GM18909 (cell line): ENCODE results near the gene KRTAP4-12.
"Not testable (repeated sequence)": the region's sequence is repeated elsewhere in the genome, so short reads cannot be mapped to it uniquely, and the experiment has no call there.

Experiments
- ATAC-seq: cut with Tn5 transposase; IDR thresholded peaks from one replicate; pipeline ENCODE4 v1.9.1; 2021; ENCODE audit warnings: mild to moderate bottlenecking; ENCODE audit not compliant: unreplicated experiment, poor library complexity

Gene KRTAP4-12

GRCh38 chr17:41098481-41098880, 25.5 kb downstream of the KRTAP4-12 start:
- ATAC-seq, result no peak

GRCh38 chr17:41098042-41098441, 25.9 kb downstream of the KRTAP4-12 start, which contains the start of gene KRTAP4-8:
KRTAP4-8 (minus strand) TSS chr17:41098142; CDS start chr17:41098084, 58 bp downstream.
- ATAC-seq, result no peak

DNA sequence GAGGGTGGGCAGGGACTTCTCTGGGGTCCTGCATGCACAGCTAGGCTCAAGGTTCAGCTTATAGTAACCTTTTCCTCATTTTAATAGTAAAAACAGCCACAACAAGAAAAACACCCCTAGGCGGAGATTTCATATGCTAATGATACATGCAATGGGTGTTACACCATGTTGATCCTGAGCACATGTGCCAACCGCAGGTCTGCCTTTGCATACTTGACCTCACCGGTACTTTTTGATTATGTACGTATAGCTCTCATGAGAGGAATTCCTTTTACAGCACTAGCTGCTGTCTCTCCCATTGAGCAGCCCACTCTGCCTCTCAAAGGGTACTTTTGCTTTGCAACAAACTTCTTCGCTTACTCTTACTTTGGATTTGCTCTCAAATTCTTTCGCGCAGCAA, 27.9 kb downstream of the KRTAP4-12 start:
- no peak for ATAC-seq

DNA sequence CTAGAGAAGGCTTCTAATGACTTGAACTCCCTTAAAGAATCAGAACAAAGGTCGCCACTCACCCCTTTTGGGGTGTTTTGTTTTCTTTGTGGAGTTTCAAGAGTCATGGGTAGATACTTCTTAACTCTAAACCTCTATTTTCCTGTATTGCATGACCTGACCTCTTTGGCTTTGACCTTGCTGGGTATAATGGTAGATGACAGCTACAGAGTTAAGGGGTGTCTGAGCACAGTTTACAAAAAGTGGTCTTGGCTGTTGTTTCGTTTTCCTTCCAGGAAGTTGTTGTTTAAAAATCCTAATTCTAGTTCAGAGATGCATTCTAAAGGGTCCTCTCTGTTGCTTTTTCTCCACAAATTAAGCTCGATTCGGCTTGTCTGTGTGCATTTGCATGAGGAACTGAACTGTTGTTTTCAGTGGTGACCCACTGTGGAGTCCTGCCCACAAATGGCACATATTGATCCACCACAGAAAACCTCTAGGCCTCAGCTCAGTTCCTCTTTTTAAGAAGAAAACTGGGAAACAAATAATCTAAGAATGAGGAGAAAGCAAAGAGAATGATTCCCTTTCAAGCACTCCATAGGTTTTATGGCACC, 35.1 kb downstream of the KRTAP4-12 start:
- not testable (repeated sequence) for ATAC-seq

DNA sequence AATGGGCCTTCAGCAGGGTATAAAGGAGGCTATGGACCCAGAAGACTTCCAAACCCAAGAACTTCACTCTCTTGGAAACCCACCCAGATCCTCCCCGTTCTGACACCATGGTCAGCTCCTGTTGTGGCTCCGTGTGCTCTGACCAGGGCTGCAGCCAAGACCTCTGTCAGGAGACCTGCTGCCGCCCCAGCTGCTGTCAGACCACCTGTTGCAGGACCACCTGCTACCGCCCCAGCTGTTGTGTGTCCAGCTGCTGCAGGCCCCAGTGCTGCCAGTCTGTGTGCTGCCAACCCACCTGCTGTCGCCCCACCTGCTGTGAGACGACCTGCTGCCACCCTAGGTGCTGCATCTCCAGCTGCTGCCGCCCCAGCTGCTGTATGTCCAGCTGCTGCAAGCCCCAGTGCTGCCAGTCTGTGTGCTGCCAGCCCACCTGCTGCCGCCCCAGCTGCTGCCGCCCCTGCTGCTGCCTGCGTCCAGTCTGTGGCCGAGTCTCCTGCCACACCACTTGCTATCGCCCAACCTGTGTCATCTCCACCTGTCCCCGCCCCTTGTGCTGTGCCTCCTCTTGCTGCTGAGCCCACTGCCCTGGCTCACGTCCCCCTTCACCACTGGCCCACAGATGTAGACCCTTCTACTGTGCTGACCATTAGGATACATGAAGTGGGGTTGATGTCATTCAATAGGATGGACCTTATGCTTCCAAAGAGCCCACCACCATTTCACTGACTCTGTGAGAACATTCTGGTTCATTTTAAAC, 39.7 kb downstream of the KRTAP4-12 start, which contains the start of gene KRTAP4-7:
Gene KRTAP4-7, plus strand, starts transcription at position 51 of the 757 bp plus-strand sequence. Its CDS starts 57 bp downstream, at position 108.
- not testable (repeated sequence) for ATAC-seq

DNA sequence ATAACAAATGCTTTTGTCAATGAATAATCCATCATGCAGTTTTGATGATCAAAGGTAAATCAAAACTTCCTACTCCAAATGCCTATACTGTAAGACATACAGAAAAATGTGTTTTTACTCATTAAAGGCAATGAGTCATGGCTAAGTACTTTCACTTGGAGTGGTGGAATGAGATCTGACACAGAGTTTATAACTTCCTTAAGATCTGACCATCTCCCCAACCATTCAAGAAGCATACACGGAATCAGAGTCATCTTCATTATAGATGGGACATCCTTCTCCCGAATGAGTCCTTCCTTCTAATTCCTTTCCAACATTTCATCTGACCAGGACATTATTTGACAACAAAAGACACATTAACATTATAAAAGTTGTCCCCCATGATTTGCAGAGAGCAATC, 40.6 kb downstream of the KRTAP4-12 start:
- ATAC-seq, result not testable (repeated sequence)

DNA sequence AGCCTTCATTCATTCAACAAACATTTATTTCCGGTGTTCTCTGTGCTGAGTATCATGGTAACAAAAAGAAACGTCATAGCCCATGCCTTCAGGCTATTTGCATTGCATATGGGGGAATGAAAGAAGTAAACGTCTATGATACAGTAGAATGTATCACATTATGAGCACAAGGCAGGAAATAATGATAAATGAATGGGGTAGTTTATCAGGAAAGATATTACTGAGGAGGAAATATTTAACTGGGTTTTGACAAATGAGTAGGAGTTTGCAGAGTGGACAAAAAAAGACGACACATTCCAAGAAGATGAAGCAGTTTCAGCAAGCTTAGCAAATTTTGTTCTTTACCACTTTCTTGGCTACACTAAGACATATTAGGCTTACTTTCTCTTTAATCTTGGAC, 41.4 kb downstream of the KRTAP4-12 start:
- no peak for ATAC-seq

- no peak for ATAC-seq
Observed at GRCh38 chr17:41076788-41077187, 47.2 kb downstream of the KRTAP4-12 start.

- ATAC-seq, result no peak
Observed at GRCh38 chr17:41073676-41074075, 50.3 kb downstream of the KRTAP4-12 start.
